ENCODE results near the gene ARHGEF1.

ARHGEF1 gene

DNA sequence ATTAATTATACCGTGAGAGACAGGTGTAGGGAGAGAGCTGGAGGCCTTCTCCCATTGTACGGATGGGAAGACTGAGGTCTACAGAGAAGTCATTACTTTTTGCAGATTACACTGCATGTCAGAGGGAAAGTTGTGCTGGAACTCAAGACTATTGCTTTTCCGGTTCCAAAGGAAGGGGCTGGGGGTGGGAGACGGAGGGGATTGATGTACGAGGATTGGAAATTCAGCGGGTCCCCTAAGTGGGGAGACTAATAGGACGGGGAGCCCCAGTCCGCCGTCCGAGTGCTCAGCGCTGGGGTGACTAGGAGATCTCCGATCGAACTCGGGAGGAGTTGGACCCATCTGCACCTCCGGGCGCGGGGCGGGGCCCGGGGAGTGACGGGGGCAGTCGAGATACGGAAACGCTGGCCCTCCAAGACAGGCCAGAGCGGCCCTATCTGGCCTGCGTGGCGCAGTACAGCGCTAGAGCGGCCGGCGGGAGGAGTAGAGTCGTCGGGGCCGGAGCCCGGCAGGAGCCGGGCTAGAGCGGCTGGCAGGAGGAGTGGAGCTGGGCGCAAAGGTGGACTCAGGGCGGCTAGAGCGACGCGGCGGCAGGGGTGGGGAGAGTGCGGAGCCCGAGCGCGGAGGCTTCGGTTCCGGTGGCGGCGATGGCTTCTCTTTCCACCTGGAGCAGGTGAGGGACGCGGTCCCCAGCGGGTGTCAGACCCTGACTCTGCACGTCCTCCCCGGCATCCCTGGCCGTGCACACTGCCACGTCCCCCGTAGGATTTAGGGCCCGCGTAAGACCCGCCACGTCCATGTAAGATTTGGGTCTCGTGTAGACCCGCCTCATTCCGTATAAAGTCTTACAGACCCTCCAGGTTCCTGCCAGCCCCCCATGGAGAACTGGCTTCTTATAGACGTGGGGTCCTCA lies 1.1 kb downstream of the ARHGEF1 start:
- peak; percentile 94 for DNase-seq

GRCh38 chr19:41886761-41887710 lies 4.1 kb downstream of the ARHGEF1 start:
- peak; percentile 72 for DNase-seq

DNA sequence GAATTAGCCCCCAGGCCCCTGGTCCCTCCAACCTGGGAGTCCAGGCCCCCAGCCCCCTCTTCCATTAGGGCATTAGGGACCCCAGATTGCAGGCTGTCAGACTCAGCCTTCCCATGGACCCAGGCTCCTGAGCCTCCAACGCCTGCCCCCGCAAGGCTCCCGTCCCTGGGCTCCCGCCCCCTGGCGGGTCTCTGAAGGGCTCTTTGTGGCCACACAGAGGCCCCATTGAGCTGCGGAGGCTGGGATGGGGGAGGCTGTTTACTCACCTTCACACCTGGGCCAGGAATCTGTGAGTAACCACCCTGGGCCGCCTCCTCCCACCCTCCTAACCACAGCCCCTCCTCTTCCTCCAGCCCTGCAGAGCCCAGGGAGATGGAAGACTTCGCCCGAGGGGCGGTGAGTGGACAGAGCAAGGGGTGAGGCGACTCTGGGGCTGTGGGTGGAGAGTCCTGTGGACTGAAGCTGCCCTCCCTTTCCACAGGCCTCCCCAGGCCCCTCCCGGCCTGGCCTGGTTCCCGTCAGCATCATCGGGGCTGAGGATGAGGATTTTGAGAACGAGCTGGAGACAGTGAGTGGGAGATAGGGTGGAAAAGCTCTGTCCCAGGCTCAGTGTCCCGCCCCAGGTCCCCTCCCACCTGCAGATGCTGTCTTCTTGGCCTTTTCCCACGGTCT lies 4.9 kb downstream of the ARHGEF1 start:
- DNase-seq = peak; percentile 92

DNA sequence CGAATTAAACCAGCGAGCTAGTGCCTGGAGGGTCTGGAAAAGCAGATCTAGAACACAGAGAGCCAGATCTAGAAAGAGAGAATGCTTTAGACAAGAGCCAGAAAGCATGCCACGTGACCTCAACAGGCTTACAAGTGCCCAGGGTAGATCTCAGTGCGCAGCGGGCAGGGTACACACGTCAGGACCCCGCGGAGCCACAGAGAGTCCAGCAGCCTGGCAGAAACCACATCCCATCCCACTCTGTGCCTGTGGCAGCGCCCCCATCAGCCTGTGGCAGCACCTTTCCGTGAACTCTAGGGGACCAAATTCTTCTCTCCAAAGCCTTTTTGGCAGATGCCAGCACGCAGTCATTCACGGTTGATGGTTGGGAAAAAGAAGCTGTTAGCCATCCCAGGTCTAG lies 5.9 kb downstream of the ARHGEF1 start:
- DNase-seq = no peak

GRCh38 chr19:41889896-41890295 lies 6.9 kb downstream of the ARHGEF1 start:
- no peak for DNase-seq

GRCh38 chr19:41890936-41891335 lies 8.0 kb downstream of the ARHGEF1 start:
- DNase-seq = no peak

GRCh38 chr19:41892173-41892902 lies 9.4 kb downstream of the ARHGEF1 start:
- DNase-seq = no peak

DNA sequence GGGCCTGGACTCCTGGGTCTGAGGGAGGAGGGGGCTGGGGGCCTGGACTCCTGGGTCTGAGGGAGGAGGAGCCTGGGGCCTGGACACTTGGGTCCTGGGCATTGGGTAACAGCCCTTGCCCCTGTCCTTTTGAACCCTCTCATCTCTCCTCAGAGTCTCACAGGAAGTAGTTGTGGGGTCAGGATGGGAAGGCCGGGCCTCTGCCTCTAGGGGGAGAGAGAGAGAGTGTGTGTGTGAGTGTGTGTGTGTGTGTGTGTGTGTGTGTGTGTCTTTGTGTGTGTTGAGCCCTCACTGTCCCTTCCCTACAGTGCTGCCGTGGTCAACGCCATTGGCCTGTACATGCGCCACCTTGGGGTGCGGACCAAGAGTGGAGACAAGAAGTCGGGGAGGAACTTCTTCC lies 10.9 kb downstream of the ARHGEF1 start:
- DNase-seq = no peak

GRCh38 chr19:41894350-41894749 lies 11.4 kb downstream of the ARHGEF1 start:
- no peak for DNase-seq

DNA sequence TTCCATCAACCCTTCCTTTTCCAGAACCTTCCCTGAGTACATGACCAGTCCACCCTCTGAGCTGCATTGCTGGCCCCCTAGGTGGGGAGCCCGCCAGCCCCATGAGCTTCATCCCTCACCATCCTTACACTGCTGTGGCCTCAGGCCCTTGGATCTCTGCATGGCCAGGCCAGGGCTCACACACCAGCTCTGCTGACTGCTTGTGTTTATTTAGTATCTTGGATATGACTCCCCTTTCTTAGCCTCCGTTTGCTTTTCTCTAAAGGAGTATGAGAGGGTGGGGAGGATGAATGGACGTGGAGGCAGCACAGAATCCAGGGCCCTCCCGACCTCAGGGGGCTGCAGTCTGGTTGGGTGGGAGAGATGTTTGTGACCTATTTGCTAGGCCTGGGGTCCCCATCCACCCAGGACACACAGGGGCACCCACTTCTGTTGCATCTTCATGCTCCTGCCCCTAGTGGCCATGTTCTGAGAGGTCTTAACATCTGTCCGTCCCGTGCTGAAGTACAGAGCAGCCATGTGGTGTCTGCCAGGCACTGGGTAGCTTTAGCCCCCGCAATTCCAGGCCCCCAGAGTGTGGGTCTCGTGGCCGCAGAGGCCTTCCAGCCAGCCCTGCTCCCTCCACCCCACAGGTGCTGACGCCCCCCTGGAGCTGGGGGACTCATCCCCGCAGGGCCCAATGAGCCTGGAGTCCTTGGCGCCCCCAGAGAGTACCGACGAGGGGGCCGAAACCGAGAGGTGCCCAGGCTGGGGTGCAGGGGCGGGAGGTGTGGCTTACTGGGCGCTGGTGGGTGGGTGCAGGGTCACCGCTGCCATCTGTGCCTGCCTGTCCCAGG lies 13.0 kb downstream of the ARHGEF1 start:
- DNase-seq = no peak

DNA sequence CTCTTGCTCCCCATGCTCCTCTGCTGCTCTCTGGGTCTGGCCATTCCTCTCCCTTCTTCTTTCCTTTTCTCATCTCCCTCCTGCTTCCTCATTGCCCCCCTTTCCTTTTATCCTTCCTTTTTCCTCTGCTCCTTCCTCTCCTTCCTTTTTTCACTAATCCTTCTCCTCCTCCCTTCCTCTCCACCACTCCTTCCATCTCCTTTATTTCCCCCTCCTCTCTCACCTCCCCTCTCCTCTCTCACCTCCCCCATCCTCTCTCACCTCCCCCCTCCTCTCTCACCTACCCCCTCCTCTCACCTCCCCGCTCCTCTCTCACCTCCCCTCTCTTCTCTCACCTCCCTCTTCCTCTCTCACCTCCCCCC lies 13.6 kb downstream of the ARHGEF1 start:
- no peak for DNase-seq

GRCh38 chr19:41897181-41897580 lies 14.2 kb downstream of the ARHGEF1 start:
- no peak for DNase-seq

DNA sequence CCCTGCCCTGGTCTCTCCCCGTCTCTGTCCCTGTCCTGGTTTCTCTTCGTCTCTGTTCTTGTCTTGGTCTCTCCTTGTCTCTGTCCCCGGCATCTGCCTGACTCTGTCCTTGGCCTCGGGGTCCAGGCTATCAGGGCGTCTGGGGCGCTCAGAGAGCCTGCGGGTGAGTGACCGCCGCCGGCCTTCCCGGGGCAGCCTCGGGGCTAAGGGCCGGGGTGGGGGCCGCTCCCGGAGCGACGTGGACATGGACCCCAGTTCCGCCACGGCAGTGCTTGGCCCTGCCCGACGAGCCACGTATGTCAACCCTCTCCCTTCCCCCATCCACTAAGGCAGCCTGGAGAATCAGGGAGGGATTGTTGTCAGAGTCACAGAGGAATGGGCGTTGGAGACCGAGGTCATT lies 14.8 kb downstream of the ARHGEF1 start:
- no peak for DNase-seq

- no peak for DNase-seq
These were observed 15.3 kb downstream of the ARHGEF1 start for GRCh38 chr19:41898235-41898634.

GRCh38 chr19:41901707-41902360 lies 18.9 kb downstream of the ARHGEF1 start:
- no peak for DNase-seq

DNA sequence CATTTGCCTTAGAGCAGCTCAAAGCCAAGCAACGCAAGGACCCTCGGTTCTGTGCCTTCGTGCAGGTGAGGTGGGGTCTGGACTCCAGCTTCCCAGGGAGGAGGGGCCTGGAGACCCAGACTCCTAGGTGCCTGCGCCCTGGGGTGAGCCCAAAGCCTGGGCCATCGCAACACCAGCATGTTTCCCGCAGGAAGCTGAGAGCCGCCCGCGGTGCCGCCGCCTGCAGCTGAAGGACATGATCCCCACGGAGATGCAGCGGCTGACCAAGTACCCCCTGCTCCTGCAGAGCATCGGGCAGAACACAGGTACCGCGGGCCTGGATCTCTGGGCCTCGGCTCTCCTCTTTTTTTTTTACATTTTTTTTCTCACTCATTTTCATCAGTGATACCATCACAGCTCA lies 19.6 kb downstream of the ARHGEF1 start:
- DNase-seq = no peak

DNA sequence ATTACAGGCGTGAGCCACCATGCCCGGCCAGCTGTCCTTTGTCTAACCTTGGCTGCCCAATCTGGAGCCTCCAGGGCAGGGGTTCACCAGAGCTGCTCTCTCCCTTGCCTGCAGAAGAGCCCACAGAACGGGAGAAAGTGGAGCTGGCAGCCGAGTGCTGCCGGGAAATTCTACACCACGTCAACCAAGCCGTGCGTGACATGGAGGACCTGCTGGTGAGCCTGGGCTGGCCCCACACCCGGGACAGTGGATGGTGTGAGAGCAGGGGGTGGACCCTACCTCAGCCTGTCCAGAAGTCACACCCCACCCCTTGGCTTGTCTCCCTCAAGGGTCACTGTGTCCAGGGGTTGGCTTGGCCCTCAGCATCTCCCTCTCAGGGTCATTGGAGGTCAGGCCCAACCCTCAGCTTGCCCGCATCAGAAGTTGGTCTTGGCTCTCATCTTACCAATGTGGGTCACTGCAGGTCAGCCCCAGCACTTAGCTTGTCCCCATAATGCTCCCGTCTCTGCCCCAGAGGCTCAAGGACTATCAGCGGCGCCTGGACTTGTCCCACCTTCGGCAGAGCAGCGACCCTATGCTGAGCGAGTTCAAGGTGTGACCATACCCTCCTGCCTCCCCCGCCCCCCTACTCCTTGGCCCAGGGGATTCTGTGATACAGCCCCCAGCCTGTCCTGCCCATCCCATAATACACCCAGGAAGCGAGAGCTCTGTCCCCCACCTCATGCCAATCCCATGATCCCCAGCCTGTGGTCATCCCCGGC lies 20.4 kb downstream of the ARHGEF1 start:
- no peak for DNase-seq

- no peak for DNase-seq
These were observed 21.3 kb downstream of the ARHGEF1 start for GRCh38 chr19:41904118-41904870.

DNA sequence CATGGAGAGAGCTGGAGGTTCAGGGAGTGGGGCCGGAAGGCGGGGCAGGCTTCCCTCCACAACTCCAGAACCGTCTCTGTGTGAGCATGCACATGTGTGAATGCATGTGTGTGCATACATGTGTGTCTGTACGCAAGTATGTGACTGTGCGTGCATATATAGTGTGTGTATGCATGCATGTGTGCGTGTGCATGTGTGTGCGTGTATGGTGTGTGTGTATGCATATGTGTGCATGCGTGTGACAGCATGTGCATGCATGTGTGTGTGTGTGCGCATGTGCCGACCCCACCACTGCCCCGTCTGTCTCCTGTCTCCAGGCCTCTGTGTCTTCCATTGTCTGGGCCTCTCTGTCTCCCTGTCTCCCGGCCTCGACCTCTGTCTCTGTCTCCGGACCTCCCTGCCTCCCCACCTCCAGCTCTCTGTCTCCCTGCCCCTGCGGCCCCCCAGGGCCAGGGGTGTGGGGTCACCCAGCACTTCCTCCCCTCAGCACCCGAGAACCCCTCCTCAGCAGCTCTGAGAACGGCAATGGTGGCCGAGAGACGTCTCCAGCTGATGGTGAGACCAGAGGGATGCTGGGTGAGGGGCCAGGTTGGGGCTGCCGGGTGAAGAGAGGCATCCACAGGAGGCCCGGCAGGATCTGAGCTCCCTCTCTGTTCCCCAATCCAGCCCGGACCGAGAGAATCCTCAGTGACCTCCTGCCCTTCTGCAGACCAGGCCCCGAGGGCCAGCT lies 22.5 kb downstream of the ARHGEF1 start:
- no peak for DNase-seq
